H1 (cell line): ENCODE results near the gene TUBGCP2. TPM values are rescaled to one million over a fixed set of nuclear protein-coding genes. Genes with fewer than 3 reads are reported as not detected.

Source experiments
- GTF2F1 ChIP-seq: IDR thresholded peaks from 2 replicates; pipeline ENCODE4 v1.6.1; 2012; ENCODE audit warnings: low read depth, low read length, improper control_type of control experiment, borderline replicate concordance
- HDAC6 ChIP-seq: IDR thresholded peaks from one replicate; pipeline ENCODE4 v1.7.1; 2012; ENCODE audit warnings: low read depth, mild to moderate bottlenecking, inconsistent platforms, low read length, moderate library complexity
- MAFK ChIP-seq: IDR thresholded peaks from 2 replicates; pipeline ENCODE4 v1.6.1; 2012; ENCODE audit warnings: low read depth, mild to moderate bottlenecking, improper control_type of control experiment, low read length
- NRF1 ChIP-seq: IDR thresholded peaks from 2 replicates; pipeline ENCODE4 v1.6.1; 2011; ENCODE audit warnings: mild to moderate bottlenecking, low read depth, low read length, improper control_type of control experiment
- RNF2 ChIP-seq: fragments of 200-900, 300-1000 bp; sonication (generic); IDR thresholded peaks from 2 replicates; pipeline ENCODE4 v1.7.1; 2016; ENCODE audit warnings: borderline replicate concordance, low read depth, mild to moderate bottlenecking, antibody characterized with exemption, low read length; ENCODE audit not compliant: poor library complexity, severe bottlenecking; ENCODE audit errors: missing control alignments
- TAF7 ChIP-seq: optimal IDR thresholded peaks from 2 replicates; pipeline ENCODE3; 2011; ENCODE audit warnings: low read depth, mild to moderate bottlenecking, inconsistent platforms, low read length, moderate library complexity, borderline replicate concordance
- TCF12 ChIP-seq: IDR thresholded peaks from 2 replicates; pipeline ENCODE4 v1.6.1; 2011; ENCODE audit warnings: low read depth, mild to moderate bottlenecking, low read length
- polyA plus RNA-seq, 7 experiments: library from polyadenylated mRNA; depleted of rRNA in 3 of 7; stranded (reverse) in 5 of 7; unstranded in 2 of 7; fragments of >200 nt in 5 of 7; fragments of 200-250 nt in 2 of 7; gene quantifications; 1 replicate in 5 of 7; 2 replicates in 1 of 7; 4 replicates in 1 of 7; pipeline versions ENCODE4 v1.2.1 to v1.2.3, GENCODE V29; 2011 to 2013; ENCODE audit warnings: missing spikeins in 2 of 7, mixed read lengths in 2 of 7
- total RNA-seq: library from RNA; stranded (reverse); fragmentation: NEBNext Ultra II Directional; extraction: Animal tissue kit (Norgen Biotek cat#: 25700); gene quantifications from 2 replicates; pipeline ENCODE4 v1.2.1, GENCODE V29; 2021

TUBGCP2 gene
- total and polyA plus RNA-seq, 2 of the 8 experiments (the other 6 are each of a cell fraction or from before 2014, with no cell fraction given) = 34.9 to 51.9 TPM

DNA sequence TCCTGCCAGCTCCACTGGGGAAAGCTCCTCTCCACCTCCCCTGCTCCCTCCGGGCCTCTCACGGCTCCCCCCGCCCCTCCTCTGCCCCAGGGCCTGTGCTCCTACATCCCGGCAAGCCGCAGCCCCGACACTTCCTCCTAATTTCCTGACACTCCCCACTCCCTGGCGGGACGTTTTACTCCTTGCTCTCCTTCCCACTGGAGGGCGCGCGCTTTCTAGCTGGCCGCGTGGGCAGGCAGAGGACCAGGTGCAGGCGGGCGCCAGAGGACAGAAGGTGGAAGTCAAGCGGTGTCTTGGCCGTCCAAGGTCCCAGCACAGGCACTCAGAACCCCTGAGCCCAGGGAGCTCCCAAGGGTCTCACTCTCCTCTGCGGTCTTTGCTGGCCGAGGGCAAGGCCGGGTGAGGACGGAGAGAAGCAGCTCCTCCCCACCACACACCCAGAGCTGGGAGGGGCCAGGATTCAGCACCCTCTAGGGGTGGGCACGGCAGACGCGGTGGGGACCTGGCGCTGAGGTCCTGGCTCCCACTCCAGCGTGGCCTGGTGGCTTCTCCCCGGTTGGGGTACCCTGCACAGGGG is 51.1 kb downstream of the TUBGCP2 start (continued):
- no peak for TF ChIP-seq RNF2
- no peak for TF ChIP-seq TAF7
- no peak for TF ChIP-seq MAFK
- TF ChIP-seq HDAC6 = no peak
- TF ChIP-seq GTF2F1 = no peak
- TF ChIP-seq NRF1 = no peak
- TF ChIP-seq TCF12 = no peak
- TF ChIP-seq, all 59 proteins: peak for 8
